Measurements from ENCODE around the gene SLCO2B1.

The SLCO2B1 gene

DNA sequence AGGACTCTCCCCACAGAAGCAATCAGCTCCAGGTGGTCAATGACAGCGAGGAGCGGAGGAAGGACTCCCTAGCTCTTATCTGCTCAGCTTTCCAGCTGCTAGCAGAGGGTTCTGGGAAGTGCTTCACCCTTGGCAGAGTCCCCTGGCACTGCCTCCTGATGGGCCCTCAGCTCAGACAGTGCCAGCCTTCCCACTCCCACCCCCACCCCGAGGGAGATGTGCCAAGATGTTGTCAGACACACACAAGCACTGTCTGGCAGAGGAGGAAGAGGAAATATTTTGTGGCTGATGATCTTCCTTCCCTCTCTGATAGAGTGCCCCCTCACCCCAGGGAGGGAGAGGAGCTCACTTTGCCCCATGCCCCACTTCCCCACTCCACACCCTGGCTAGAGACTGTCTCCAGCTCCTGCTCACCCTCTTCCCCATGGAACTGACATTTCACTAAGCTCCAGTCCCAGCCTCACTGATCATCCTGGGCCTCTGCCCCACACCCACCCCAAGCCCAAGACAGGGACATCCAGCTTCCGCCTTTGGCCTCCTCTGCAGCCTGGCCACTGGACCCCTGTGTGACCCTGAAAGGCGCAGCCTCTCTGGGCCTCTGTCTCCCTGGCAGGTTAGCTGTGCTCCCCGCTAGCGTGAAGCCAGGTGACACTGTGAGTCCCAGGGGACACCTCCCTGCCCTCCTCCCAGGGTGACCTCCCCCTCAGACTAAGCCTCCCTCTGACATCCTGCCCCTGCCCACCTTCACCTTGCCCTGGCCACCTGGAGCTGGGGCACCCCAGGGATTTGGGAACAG lies 44.5 kb downstream of the SLCO2B1 start:
- DNase-seq: no peak

DNA sequence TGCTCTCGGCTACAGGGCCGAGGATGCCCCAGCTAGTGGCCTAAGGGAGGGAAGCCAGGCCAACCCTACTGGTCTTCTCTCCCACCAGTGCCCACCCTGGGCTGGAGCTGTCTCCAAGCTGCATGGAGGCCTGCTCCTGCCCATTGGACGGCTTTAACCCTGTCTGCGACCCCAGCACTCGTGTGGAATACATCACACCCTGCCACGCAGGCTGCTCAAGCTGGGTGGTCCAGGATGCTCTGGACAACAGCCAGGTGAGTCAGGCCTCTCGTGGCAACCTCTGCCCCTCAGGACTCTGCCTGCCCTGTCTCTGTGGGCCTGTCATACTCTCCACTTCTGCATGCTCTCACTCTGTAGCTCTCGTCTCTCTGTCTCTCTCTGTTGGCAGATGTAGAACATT lies 45.5 kb downstream of the SLCO2B1 start:
- DNase-seq: no peak

DNA sequence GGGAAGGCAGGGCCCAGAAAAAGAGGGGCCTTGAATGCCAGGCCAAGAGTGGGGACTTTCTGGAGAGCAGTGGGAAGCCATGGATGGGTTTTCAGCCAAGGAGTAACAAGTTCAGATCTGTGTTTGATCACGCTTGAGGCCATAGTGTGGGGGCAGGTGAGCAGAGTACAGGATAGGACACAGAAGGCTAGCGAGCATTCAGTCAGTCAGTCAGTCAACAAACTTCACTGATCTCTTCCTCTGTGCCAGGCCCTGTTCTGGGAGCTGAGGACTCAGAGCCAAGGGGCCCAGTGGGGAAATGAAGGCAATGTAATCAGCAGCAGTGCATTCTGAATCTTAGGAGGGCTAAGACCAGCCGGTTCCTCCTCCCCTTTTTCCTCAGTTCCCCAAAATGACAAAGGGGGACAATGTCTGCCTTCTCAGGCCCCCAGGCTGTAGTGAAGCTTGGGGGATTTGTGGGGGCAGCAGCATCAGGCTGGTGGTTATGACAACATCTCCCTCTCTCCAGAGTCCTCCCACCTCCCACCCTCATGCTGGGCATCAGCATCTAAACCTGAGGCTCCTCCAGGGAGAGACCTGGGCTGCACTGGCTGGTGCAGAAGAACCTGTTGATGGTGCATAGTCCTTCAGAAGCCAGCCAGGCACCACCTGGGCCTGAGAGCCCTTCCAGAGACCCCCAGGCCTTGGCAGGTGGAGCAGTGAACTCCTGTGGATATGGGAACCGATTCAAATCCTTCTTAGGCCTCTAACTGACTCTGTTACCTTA lies 46.8 kb downstream of the SLCO2B1 start:
- DNase-seq: no peak

DNA sequence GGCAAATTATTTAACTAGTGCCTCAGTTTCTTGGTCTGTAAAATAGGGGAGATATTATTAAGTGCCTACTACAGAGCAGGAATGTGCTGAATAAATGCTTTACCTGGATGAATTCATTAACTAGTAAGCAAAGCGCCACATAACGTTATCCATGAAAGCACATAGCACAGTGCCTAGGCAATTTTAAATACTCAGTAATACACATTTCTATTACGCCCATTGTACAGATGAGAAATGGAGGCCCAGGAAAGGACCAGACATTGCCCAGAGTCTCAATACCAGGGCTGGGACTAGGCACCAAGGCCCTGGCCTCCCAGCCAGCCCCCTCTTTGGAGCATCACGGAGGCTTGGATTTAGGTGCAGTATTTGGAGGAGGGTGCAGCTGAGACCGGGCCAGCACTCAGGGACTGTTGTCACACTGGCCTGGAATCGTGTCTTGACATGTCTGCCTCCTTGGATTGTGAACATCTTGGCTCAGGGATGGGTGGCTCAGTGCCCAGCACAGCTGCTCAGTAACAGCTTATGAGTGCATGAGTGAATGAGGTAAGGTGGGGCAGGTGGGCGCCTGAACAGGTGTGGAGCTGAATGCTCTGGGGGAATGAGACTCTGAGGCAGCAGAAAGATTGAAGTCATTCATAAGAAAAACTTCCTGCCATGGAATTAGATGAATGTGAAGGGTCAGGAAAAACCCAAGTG lies 47.5 kb downstream of the SLCO2B1 start:
- no peak for DNase-seq

DNA sequence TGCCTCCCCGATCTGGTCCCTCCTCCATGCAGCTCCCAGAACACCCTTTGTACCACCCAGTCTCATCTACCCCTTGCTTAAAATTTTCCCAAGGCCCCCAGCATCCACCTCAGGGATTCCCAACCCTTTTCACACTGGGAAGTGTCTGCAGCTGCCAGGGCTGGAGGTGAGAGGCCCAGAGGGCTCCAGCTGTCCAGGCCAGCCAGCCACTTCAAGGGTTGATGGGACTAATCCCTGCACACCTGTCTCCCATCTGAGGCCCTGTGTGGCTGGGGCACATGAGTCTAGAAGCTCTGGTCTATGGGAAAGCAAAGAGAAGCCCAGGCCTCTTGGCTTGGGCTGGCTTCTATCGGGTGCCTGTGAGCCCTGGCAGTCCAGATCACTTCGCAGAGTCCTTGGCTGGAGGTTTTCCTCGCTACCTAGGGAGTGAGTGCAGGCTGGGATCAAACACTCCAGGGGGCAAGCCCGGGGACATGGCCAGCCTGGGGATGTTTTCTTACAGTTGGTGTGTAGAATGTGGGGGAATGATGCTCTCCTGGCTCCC lies 48.6 kb downstream of the SLCO2B1 start:
- no peak for DNase-seq

DNA sequence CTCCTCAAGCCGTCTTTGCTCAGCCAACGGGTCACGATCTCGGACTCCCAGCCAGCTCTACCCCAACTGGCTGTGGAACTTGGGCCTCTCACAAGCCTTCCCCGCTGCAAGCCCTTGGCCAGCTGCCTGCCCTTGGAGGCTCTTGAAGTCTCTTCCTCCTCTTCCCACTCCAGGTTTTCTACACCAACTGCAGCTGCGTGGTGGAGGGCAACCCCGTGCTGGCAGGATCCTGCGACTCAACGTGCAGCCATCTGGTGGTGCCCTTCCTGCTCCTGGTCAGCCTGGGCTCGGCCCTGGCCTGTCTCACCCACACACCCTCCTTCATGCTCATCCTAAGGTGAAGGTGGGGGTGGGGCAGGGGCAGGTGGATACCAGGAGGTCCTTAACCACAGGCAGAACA lies 49.1 kb downstream of the SLCO2B1 start:
- no peak for DNase-seq

DNA sequence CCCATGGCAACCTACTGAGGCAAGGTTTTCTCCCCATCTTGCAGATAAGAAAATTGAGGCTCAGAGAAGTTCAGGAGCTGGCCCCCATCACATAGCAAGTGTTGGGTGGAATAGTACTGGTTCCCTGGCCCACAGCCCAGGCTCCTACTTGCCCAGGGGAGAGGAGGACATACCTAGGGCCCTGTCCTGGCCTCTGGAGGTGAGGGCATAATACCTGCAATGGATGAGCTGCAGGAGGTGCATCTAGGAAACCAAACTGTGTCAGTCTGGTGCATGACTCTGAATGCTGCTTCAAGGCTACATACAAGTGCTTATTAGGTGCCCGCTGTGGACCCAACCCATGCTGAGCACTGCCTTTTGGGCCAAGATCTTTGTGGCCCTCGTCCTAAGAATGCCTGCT lies 49.6 kb downstream of the SLCO2B1 start:
- no peak for DNase-seq

DNA sequence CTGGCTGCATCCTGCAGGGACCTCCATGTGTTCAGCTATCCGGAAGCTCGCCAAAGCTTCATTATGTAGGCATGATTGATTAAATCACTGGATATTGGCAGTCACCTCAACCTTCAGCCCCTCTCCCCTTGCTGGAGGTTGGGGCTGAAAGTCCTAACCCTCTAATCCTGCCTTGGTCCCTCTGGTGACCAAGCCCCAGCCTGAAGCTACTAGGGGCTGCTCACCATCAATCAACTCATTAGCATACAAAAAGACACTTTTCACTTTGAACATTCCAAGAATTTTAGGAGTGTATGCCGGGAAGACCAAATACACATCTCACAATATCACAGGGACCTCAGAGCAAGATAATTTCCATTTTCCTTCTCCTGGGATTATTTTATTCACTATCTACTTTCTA lies 50.9 kb downstream of the SLCO2B1 start:
- no peak for DNase-seq

DNA sequence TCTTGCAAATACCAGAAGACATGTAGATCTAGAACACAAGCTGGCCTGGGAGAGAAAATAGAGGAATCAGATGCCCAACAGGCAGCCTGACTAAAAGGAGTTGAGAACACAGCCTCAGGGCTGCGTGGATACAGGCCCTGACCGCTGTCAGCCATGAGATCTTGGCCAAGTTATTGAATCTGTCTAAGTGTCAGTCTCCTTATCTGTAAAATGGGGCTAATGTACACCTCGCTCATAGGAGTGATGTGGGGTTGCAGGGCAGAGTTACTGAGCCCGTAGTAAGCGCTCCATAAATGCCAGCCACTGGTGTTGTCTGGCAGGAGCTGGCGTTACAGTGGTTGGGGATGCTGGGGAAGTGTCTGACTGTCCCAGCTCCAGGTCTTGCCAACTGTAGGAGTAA lies 51.3 kb downstream of the SLCO2B1 start:
- no peak for DNase-seq

DNA sequence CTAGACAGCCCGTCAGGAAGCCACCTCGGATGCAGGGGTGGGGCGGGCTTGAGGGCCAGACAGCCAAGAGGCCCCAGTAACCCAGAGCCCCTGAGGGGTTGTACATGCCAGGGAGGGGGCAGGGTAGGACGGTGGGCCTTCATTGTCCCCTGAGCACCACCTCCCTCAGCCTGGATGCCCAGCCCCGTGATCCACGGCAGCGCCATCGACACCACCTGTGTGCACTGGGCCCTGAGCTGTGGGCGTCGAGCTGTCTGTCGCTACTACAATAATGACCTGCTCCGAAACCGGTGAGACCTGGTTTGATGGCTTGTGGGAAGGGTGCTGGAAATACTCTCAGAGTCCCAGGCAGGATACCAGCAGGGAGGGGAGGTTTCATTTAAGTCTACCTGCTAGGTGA lies 52.2 kb downstream of the SLCO2B1 start:
- DNase-seq: no peak

DNA sequence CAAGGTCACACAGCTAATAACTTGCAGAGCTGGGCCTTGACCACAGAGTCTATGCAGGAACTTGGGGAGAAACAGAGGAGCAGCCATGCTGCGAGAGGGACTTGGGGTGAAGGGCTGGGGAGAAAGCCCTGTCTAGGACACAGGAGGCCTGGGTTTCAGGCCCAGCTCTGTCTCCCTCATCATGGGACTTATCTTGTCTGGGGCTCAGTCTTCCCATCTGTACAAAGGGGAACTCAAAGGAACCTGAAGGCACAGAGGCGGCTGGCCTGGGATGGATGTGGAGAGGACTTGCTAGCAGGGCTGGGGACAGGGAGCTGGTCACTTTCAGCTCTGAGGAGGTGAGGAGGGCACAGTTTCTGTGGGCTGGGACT lies 52.7 kb downstream of the SLCO2B1 start:
- DNase-seq: no peak

DNA sequence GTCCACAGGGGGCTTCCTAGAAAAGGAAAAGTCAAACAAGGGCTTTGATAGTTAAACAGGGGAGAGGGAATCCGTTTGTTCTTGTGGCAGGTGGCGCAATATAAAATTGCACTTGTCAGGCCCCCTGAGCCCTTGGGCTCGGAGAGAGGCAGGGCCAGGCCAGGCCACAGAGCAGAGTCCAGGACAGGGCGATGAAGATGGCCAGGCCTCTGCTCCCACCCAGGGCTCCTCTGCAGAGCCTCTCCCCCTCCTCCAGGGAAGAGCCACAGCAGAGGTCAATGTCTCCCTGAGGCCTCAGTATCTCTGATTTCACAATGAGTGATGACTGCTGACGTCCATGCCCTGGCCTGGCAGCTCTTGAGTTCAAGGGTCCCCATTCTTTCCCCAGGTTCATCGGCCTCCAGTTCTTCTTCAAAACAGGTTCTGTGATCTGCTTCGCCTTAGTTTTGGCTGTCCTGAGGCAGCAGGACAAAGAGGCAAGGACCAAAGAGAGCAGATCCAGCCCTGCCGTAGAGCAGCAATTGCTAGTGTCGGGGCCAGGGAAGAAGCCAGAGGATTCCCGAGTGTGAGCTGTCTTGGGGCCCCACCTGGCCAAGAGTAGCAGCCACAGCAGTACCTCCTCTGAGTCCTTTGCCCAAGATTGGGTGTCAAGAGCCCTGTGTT lies 53.2 kb downstream of the SLCO2B1 start:
- no peak for DNase-seq

DNA sequence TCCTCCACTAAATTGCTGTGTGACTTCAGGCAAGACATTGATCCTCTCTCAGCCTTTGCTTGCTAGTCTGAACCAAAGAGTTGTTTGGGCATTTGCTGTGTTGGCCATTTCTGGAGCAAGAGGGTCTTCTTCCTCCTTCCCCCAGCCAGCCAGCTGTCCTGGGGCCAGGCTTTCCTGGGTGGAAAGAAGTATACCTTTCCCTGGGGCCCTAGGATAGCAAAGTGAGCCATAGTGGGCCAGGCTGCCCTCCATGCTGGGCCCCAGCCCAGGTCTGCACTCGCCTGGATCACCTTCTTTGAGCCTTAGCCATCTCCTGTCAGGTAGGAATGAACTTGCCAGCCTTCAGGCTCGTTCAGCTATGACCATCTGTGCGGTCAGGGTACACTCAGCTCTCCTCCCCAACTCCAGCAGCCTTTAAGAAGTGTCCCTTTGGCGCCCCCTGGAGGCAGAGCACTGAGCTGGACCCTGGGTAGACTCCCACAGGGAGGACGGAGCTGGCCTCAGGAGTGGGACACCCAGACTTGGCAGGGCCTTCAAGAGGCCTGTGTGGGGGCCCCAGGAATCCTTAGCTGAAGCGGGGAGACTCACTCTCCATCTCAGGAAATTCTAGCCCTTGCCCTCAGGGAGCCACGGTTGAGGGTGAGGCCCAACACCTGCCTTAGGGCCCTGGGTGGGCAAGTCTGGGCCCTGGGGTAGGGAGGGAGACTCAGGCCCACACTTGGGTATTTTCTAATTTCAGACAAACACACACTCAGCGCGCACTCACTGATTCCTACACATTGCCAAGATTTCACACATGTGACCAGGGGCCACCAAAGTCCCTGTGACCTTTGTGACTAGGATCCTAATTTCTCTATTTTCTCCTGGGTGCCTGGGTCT lies 54.0 kb downstream of the SLCO2B1 start:
- DNase-seq: peak; percentile 48

DNA sequence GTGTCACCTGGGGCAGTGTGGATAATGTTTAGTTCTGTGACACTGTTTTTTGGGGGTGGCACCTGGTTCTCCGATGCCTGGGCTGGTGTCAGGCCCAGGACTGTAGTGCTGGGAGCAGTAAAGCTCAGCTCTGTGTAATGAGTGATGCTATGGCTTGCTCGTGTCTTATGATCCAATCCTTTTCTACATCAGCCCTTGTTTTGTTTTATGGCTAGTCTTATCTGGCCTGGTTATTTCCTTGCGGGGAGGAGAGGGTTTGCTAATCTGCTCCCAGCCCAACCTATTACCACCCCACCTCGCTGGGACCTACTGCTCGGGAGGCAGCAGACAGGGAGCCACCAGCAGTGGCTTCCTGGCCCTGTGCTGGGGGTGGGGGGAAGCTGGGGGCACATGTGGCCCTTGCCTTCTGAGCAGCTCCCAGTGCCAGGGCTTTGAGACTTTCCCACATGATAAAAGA lies 54.7 kb downstream of the SLCO2B1 start:
- DNase-seq: no peak

DNA sequence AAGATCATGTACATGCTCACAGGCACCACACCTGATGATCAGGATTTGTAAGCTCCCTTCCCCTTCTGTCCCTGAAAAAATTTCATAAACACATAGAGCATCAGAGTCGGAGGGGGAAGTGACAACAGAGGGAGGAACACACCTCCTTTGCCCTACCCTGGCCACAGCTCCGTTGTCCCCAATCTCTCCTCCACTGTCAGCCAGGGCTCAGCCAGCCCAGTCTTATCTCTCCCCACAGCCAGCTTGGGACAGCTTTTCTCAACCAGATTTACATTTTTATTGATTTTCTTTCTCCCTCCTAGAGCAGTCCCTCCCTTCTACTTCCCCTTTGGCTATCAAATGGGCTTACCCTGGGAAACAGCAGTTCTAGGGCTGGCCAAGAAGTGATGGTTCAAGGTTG lies 57.5 kb downstream of the SLCO2B1 start:
- no peak for DNase-seq

DNA sequence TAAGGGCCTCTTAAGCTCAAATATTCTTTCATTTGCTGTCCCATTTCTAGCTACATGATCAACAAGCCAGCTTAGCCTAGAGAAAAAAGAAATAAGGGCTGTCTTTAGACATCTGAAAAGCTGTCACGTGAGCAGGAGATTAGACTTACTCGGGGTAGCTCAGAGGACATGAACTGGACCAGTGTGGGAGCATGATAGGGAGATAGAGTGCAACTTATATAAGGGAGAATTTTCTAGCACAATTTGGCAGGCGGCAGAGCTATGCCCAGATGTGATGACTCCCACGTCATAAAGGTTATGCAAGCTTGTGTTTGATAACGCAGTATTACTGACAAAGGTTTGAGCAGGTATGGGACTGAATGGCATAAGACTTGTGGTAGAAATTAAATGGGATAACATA lies 61.5 kb downstream of the SLCO2B1 start:
- DNase-seq: no peak

DNA sequence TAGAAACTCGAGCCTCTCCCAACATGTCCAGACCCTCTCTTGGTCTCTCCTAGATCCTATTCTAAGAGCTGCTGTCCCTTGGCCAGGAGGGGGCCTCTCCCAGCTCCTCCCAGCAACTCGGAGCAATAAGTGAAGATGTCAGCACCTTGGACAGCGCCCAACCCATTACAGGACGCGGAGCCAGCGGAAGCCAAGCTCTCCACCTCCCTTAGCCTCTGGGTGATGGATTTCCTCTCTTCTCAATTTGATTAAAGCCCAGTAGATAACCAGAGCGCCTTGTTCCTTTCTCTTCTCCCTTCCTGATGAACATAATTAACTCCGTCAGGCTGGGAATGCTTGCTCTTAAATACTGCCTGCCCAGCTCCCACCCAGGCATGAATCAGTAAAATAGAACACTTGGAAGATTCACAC lies 63.5 kb downstream of the SLCO2B1 start:
- peak; percentile 12 for DNase-seq

DNA sequence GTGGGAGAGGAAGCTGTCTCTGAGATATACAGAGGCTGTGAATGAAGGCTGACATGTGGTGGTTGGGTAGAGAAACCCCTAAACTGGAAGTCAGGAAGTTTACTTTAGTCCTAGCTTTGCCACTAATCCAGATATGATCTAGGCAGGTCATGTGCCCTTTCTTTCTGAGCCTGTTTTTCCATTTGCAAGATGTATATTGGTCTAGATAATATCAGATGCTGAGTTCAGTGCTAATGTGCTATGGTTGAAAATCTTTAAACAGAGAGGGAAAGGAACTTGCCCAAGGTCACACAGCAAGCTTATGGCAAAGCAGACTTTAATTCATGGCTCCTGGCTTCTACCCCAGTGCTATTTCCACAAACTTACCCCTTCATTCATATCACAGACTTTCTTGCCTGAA lies 63.9 kb downstream of the SLCO2B1 start:
- DNase-seq: no peak

DNA sequence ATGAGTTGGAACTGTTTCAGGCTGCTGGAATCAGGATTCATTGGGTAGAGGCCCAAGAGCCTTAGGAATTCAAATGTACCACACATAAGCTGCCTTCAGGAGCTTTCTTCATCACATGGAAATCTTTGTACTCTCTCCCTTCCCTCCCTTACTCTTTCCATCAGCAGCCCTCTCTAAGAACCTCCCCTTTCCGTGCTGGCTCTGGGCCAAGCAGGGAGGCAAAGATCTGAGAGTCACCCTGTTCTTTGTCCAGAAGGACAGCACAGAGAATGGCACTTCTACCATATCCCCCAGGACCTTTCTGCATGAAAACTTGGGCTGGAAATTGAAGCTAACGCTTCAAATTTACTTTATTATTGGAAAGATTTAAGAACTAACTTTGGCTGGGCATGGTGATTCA lies 69.0 kb downstream of the SLCO2B1 start:
- DNase-seq: no peak

DNA sequence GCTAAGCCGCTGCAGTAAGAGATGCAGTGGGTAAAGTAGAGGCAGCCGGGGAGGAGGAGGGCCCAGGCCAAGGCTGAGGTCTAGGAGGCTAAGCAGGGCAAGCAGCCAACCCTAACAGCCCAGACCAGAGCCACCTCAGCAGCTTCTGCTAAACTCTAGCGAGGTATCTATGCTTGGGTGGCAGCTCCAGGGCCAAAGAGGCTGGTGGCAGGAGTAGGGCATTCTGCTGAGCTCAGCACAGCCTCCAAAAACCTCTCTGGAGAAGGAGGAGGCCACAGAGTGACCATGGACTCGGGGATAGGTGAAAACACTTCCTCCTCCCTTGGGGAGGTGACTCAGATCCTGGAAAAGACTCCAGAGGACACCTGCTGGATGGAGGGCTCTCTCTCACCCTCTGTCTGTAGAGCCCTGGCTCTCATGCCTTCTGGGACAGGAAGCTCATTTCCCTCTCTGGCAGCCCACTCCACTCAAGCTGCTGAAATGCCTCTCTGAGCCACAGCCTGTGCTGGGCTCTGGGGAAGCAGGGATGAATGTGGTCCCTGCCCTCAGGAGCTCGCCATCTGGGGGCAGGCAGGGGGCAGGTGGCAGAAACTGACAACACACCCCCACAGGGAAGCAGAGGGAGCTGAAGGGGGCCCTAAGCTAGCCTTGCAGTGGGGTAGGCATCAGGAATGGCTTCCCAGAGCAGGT lies 73.2 kb downstream of the SLCO2B1 start:
- no peak for DNase-seq

DNA sequence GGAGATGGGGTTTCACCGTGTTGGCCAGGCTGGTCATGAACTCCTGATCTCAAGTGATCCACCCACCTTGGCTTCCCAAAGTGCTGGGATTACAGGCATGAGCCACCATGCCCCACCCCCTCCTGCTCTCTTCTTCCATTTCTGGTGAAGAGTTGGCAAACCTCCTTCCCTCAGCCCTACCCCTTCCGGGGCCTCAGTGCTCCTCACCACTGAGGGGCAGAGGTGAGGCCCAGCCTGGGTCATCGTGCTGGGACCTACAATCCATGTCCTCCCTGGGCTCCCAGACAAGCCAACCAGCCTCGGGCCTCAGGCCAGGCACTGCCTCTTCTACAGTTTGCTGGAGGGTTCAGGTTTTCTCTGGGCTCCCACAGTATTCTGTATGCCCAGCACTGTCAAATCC lies 74.9 kb downstream of the SLCO2B1 start:
- DNase-seq: no peak

All from NCI-H2227 treated with DMSO at 0.1 percent for 48 hours (cell line).